AG09319 (cell line): ENCODE results near the gene LAMTOR1.
A peak's percentile ranks its signal among the peaks of the same experiment; 100 is the strongest.
"Not testable (repeated sequence)": the region's sequence is repeated elsewhere in the genome, so short reads cannot be mapped to it uniquely, and the experiment has no call there.

Experiments used
- DNase-seq: peaks from one replicate; pipeline ENCODE4 v3.0.0-alpha.2; 2010; ENCODE audit warnings: low read depth; ENCODE audit errors: extremely low read depth
- TF ChIP-seq, protein P1 (sequence below): IDR thresholded peaks from 2 replicates; pipeline ENCODE4 v1.5.1; 2011; ENCODE audit warnings: low read depth, mild to moderate bottlenecking, inconsistent platforms, low read length, moderate library complexity

Gene LAMTOR1

DNA sequence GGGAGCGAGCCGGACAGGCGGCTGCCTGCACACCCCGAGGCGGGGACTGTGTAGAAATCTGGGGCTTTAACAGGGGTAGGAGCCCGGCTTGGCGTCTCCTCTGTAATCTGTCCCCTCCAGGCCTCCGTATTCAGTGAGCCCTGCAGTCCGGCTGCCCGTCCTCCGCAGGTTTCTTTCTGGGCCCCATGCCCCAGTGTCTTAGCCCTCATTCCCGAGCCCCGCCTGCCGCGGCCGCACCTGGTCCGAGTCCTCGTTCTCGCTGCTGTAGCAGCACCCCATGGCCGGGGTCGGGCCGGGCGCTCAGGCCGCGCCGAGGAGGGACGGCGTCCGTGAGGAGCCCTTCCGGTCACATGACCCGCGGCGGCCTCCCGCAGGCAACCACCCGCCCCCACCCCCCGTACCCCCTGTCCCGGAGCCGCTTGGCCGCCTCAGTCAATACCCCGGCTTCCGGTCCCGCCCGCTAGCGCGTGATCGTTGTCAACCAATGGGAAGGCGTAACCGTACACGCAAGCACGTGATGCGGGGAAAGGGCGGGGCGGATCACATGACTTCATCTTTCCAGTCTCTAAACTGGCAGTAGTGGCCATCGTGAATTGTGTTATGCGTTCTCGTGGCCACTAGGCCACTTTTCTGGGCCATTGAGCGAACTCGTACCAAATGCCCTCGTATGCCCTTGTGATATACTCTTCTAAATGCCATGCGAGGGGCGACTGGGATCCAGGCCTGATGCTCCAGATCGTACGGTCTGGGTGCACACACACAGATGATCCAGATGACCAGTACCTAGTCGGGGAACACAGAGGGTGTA, at the start of gene LAMTOR1:
Gene LAMTOR1 (minus strand): TSS at position 352 of the 808 bp plus-strand sequence. CDS start 73 bp downstream, at position 279.
- peak; percentile 97 for DNase-seq
- TF ChIP-seq, protein P1, sequence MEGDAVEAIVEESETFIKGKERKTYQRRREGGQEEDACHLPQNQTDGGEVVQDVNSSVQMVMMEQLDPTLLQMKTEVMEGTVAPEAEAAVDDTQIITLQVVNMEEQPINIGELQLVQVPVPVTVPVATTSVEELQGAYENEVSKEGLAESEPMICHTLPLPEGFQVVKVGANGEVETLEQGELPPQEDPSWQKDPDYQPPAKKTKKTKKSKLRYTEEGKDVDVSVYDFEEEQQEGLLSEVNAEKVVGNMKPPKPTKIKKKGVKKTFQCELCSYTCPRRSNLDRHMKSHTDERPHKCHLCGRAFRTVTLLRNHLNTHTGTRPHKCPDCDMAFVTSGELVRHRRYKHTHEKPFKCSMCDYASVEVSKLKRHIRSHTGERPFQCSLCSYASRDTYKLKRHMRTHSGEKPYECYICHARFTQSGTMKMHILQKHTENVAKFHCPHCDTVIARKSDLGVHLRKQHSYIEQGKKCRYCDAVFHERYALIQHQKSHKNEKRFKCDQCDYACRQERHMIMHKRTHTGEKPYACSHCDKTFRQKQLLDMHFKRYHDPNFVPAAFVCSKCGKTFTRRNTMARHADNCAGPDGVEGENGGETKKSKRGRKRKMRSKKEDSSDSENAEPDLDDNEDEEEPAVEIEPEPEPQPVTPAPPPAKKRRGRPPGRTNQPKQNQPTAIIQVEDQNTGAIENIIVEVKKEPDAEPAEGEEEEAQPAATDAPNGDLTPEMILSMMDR = peak; percentile 25

DNA sequence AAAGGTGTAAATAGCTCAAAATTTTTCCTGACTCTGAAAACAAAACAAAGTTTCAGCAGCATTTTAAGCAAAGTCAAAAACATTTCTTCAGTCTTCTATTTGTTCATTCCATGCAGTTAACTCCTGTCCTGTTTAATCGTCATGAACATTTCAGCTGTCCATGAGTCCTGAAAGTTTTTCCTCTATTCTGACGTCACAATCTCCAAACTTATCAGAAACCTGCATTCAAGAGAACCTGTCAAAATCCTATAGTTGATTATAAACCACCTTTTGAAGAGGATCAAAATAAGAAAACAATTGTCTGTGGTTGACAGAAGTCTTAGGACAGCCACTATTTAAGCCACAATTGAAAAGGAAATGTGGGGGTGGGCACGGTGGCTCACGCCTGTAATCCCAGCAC, 47.8 kb upstream of the LAMTOR1 start:
- DNase-seq = no peak
- TF ChIP-seq, protein P1 = no peak

DNA sequence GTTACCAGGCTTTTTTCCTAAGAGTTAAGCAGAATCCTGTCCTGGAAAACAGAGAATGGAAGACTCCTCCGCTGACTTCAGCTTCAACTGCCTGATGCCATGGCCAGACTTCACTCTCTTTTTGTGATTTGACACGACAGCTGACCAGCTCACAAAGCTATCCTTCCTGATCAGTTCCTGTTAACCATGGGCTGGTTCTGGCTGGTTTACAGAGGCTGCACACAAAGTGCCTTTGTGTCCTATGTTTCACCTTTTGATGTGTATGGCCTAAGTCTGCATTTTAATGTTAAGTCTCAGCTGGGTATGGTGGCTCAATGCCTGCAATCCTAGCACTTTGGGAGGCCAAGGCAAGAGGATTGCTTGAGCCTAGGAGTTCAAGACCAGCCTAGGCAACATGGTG, 43.5 kb upstream of the LAMTOR1 start:
- DNase-seq = no peak

GRCh38 chr11:72144807-72145565, 41.9 kb upstream of the LAMTOR1 start:
- peak; percentile 54 for DNase-seq

More for the DNA sequence above, 43.5 kb upstream of the LAMTOR1 start:
- TF ChIP-seq, protein P1 = no peak

GRCh38 chr11:72142543-72142942, 39.4 kb upstream of the LAMTOR1 start:
- not testable (repeated sequence) for DNase-seq

More at GRCh38 chr11:72144807-72145565, 41.9 kb upstream of the LAMTOR1 start:
- TF ChIP-seq, protein P1 = no peak

DNA sequence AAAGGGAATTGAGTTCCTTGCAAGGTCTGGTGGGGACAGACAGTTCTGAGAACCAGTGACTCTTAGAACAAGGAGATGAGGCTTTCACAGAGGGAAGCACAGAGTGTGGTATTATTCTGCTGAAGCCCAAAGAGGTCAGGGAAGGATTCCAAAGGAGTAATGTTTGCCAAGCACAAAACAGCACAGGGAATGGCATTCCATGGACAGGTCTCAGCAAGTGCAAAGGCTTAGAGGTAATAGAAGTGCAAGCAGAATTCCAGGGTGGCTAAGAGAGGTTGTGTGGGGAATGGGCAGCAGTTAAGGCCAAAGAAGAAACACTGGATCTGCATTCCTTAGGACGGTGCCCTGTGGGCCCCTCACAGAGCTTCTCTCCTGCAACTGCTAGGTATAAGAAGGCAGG, 39.0 kb upstream of the LAMTOR1 start:
- DNase-seq = not testable (repeated sequence)

GRCh38 chr11:72141066-72141465, 38.0 kb upstream of the LAMTOR1 start:
- DNase-seq = peak; percentile 43
- TF ChIP-seq, protein P1 = no peak

DNA sequence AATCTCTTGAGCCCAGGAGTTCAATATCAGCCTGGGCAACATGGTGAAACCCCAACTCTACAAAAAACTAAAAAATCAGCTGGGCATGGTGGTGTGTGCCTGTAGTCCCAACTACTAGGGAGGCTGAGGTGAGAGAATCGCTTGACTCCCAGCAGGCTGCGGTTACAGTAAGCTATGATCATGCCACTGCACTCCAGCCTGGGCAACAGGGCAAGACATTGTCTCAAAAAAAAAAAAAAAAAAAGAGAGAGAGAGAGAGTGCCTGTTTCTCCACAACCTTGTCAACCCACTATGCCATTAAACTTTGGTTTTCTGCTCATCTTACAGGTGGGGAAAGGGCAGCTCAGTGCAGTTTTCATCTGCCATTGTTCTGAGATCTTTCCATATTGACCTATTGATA, 37.6 kb upstream of the LAMTOR1 start:
- no peak for DNase-seq
- TF ChIP-seq, protein P1 = no peak
